Ascending aorta (tissue), 2 donors: ENCODE measurements around the gene ZER1. TPM values are rescaled to one million over a fixed set of nuclear protein-coding genes. Genes with fewer than 3 reads are reported as not detected.

Experiments
- DNase-seq, 2 donors: peaks; one replicate each; pipeline ENCODE4 v3.0.0-alpha.2; 2019; ENCODE audit warnings: low spot score in 2 of 2
- H3K27ac ChIP-seq, 2 donors: fragments of 200-600 bp; sonication (generic); one replicate each; pipeline ENCODE4 v1.5.1; 2016 to 2017; ENCODE audit warnings: mild to moderate bottlenecking in 1 of 2
- H3K27me3 ChIP-seq: fragments of 200-600 bp; sonication (generic); one replicate; pipeline ENCODE4 v1.5.1; 2017
- H3K36me3 ChIP-seq, 2 donors: fragments of 200-600 bp; sonication (generic); one replicate each; pipeline ENCODE4 v1.5.1; 2016
- H3K4me1 ChIP-seq, 2 donors: fragments of 200-600 bp; sonication (generic); one replicate each; pipeline ENCODE4 v1.5.1; 2016 to 2017; ENCODE audit warnings: mild to moderate bottlenecking in 1 of 2
- H3K4me3 ChIP-seq, 2 donors: fragments of 200-600 bp; sonication (generic); one replicate each; pipeline ENCODE4 v1.5.1; 2016 to 2017; ENCODE audit warnings: mild to moderate bottlenecking in 1 of 2
- H3K9me3 ChIP-seq, 2 donors: fragments of 200-600 bp; sonication (generic); one replicate each; pipeline ENCODE4 v1.5.1; 2016
- intact Hi-C: fragments of 100-400 bp; cut with DNase I; formaldehyde crosslinking; loops from one replicate; pipeline ENCODE4 v1.15.1; 2023
- total RNA-seq: library from RNA; depleted of rRNA; stranded (reverse); fragments of >200 nt; gene quantifications from one replicate; pipeline ENCODE4 v1.1.0, GENCODE V29; 2016
- TF ChIP-seq, protein P1 (sequence below), 3 experiments: fragments of 200-600 bp in 2 of 3; fragments of 450-650 bp in 1 of 3; sonication (generic) in 2 of 3; IDR thresholded peaks; one replicate each; pipeline ENCODE4 v1.5.1; 2016 to 2019; ENCODE audit warnings: antibody characterized with exemption in 3 of 3, mild to moderate bottlenecking in 1 of 3, moderate library complexity in 1 of 3

The ZER1 gene
- total RNA-seq, 1 donor from 2014 or later: 55.5 TPM

DNA sequence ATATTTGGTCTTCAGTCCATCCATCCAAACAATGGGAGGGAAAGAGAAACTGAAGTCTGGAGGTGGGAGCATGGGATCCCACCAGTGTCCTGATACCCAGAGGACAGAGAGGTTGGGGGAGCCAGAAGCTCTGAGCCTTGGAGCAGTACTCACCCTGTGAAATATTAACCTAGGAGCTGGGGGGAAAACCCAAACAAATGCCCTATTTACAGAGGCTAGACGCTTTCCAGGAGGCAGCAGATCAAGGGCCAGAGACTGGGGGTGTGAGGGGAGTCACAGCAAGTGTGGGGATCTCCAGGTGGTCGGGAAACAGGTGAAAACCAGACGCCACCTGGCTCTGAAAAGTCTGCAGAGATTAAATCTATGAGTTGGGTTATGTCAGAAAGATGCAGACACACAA is 6.2 kb downstream of the ZER1 start:
- intact Hi-C loops: no loop called here
- Histone ChIP-seq H3K4me1 (peaks cover 0 to 10% of the 10 kb centered on the region in 2 donors), H3K27ac (no peak overlapping the region), H3K4me3 (no peak overlapping the region), H3K36me3 (peaks cover 0 to 5% of the 10 kb centered on the region in 2 donors), H3K27me3 (no peaks in the 10 kb centered on the region), H3K9me3 (no peaks in the 10 kb centered on the region)
- TF ChIP-seq, protein P1, sequence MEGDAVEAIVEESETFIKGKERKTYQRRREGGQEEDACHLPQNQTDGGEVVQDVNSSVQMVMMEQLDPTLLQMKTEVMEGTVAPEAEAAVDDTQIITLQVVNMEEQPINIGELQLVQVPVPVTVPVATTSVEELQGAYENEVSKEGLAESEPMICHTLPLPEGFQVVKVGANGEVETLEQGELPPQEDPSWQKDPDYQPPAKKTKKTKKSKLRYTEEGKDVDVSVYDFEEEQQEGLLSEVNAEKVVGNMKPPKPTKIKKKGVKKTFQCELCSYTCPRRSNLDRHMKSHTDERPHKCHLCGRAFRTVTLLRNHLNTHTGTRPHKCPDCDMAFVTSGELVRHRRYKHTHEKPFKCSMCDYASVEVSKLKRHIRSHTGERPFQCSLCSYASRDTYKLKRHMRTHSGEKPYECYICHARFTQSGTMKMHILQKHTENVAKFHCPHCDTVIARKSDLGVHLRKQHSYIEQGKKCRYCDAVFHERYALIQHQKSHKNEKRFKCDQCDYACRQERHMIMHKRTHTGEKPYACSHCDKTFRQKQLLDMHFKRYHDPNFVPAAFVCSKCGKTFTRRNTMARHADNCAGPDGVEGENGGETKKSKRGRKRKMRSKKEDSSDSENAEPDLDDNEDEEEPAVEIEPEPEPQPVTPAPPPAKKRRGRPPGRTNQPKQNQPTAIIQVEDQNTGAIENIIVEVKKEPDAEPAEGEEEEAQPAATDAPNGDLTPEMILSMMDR (IDR thresholded peaks at IDR 0.05): no peak
- no peak for DNase-seq

DNA sequence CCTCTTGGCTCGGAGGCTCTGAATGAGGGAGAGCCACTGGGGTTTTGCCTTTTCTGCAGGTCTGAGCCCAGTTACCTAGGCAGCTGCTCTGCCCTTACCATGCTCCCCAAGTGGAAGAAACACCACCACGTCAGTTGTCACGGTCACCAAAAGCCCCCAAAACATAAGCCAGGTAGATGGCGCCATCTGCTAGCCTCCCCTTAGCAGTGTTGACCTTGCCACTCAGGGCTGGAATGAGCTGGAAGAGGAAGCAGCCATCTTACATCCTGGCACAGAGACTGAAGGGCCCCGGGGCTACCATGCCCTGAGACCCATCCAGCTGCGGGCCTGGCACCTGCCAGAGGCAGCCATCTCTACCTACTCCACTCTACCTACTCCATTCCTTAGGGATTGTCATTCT is 7.4 kb downstream of the ZER1 start:
- Histone ChIP-seq H3K4me3 (no peak overlapping the region), H3K9me3 (no peaks in the 10 kb centered on the region), H3K36me3 (peaks cover 0 to 5% of the 10 kb centered on the region in 2 donors), H3K27me3 (no peaks in the 10 kb centered on the region), H3K27ac (no peak overlapping the region), H3K4me1 (no peaks in the 10 kb centered on the region)
- no peak for DNase-seq
- TF ChIP-seq, protein P1 (IDR thresholded peaks at IDR 0.05): no peak
- intact Hi-C loops: no loop called here

DNA sequence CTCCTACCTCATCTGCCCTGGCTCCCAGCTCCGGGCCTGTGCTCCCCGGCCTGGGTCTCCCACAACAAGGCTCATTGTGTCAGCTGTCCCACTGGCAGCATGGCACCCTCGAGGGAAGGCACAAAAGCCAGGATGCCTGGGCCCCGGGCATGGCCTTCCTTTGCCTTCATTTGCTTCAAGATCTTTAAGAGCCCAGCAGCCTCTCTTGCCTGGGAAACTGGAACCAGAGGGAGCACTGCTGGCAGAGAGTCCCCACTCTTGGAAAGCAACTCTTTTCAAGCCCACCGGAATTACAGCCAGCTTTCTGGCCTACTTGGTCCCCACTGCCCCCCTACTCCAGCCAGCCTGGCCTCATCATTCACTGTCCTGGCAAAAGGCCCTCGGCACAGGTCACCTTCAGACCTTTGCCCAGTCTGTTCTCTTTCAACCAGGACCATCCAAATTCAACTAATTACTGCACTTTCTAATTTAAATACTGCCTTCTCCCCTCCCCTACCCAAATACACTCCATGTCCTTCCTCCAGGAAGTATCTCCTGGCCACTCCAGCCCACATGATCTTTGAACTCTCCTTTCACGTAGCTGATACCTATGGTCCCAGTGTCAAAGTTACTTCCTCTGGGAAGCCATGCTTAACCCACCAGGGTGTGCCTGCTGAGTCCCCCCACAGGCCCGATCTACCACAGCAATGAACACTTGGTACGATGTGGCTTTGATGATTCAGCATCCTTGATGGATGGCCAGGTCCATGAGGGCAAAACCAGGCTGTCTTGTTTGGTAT is 8.9 kb downstream of the ZER1 start:
- TF ChIP-seq, protein P1 (IDR thresholded peaks at IDR 0.05): no peak
- DNase-seq: no peak
- no peaks in the 10 kb centered on the region for H3K27me3 ChIP-seq
- no peaks in the 10 kb centered on the region for H3K9me3 ChIP-seq
- peaks cover 0 to 5% of the 10 kb centered on the region in 2 donors for H3K36me3 ChIP-seq
- intact Hi-C loops: no loop called here
- H3K4me3 ChIP-seq: no peak overlapping the region
- no peaks in the 10 kb centered on the region for H3K4me1 ChIP-seq
- H3K27ac ChIP-seq: no peak overlapping the region

DNA sequence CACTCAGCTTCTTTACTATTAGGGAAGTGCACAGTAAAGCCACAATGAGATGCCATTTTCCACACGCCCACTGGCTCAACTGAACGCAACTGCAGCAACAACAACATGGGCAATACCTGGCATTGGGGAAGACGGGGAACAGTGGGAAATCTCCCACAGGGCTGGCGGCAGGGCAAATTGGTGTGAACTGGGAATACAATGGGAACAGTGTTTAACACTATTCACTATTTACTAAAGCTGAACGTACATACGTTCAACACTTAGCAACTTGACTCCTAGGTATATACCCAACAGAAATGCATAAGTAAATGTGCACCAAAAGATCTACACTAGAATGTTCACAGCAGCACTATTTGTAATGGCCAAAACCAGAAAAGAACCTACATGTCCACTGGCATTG is 14.1 kb downstream of the ZER1 start:
- Histone ChIP-seq H3K27ac (no peak overlapping the region), H3K4me3 (no peak overlapping the region), H3K9me3 (no peaks in the 10 kb centered on the region), H3K4me1 (no peaks in the 10 kb centered on the region), H3K27me3 (no peaks in the 10 kb centered on the region), H3K36me3 (peaks cover 17 to 25% of the 10 kb centered on the region in 2 donors)
- no peak for DNase-seq
- intact Hi-C loops: no loop called here
- TF ChIP-seq, protein P1 (IDR thresholded peaks at IDR 0.05): no peak

DNA sequence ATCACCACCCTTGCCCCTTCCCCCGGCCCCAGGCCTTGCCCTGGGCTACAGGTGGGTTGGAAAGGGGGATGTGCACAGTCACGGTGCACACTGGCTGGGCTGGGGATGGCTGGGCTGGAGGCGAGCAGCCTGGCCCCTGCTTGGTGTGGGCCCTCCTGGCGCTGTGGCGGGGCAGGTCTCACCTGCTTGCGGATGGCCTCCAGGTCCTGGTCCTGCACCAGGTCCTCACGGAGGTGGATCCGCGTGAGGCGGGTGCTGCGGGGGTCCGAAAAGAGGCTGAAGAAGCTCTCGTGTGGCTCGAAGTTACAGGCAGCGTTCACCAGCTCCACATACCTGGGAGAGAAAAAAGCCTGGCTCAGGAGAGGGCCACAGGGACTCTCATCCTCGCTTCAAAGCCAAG is 18.1 kb downstream of the ZER1 start:
- TF ChIP-seq, protein P1 (IDR thresholded peaks at IDR 0.05): no peak
- peaks cover 44 to 51% of the 10 kb centered on the region in 2 donors for H3K36me3 ChIP-seq
- intact Hi-C loops: no loop called here
- DNase-seq: no peak
- H3K27ac ChIP-seq: no peak overlapping the region
- H3K4me1 ChIP-seq: no peaks in the 10 kb centered on the region
- H3K9me3 ChIP-seq: no peaks in the 10 kb centered on the region
- H3K4me3 ChIP-seq: no peak overlapping the region
- H3K27me3 ChIP-seq: no peaks in the 10 kb centered on the region
